ENCODE results near the gene CCDC116. TPM values are rescaled to one million over a fixed set of nuclear protein-coding genes. Genes with fewer than 3 reads are reported as not detected.

The CCDC116 gene
- total and polyA plus RNA-seq, 2 experiments from 2014 or later, result 0.14 TPM; not detected in 1

DNA sequence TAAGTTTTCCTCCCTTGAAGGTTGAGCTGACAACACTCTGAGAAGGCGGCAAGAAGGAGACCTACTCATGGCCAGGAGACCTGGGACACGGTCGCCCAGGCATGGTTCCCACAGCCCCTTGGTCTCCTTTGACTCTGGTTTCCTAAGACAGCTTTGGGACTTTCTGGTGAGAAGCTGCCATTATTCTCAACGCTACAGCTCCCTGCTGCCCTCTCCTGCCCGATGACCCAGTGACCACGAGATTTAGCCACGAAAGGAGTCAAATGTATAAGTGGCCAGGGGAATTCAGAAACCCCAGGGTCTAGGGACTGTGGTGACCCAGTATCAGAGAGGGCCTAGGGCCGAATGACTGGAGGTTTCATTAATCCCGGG, 8.8 kb downstream of the CCDC116 start:
- H3K4me1 Mint-ChIP-seq, result peaks cover 15% of the 10 kb centered on the region
- no peaks in the 10 kb centered on the region for H3K36me3 ChIP-seq (ENCODE audit: insufficient read depth)
- peak overlapping the region; percentile 90 for H3K4me3 ChIP-seq
- peaks cover 16% of the 10 kb centered on the region for H3K36me3 Mint-ChIP-seq (ENCODE audit: low read depth)
- TF ChIP-seq POLR2AphosphoS5 (IDR thresholded peaks at IDR 0.05; ENCODE audit: low read depth) (no peak), CTCF (conservative IDR thresholded peaks at IDR 0.05; ENCODE audit: low read depth in 2 of 2) (peak; percentile 58 to 72)
- H3F3A ChIP-seq (replicated peaks; ENCODE audit: low read depth), result peaks cover 13% of the 10 kb centered on the region
- peaks cover 7% of the 10 kb centered on the region; the same call in 1 of the 2 replicates for H3K4me1 ChIP-seq (ENCODE audit: insufficient read depth)
- no peaks in the 10 kb centered on the region for H3K79me2 ChIP-seq (replicated peaks; ENCODE audit: insufficient read depth)
- no peak overlapping the region for H3K27ac ChIP-seq (ENCODE audit: low read depth)
- H3K4me3 Mint-ChIP-seq, result peak overlapping the region; percentile 84
- peak; percentile 13 for ATAC-seq
- no peaks in the 10 kb centered on the region for H3K9me2 ChIP-seq (ENCODE audit: insufficient read depth)
- peak; percentile 68 for DNase-seq (ENCODE audit: low spot score)
- H2AFZ ChIP-seq, result peak overlapping the region; percentile 85
- peaks cover 20% of the 10 kb centered on the region for H3K27me3 Mint-ChIP-seq (ENCODE audit: insufficient read depth, low read depth, poor library complexity)
- peak overlapping the region; percentile 78 for H3K4me2 ChIP-seq
- peaks cover 5% of the 10 kb centered on the region; the same call in 1 of the 2 replicates for H4K20me1 ChIP-seq (replicated peaks; ENCODE audit: insufficient read depth)
- peak overlapping the region; percentile 44; the same call in 1 of the 2 replicates for H3K27ac Mint-ChIP-seq
- H3K27me3 ChIP-seq (ENCODE audit: insufficient read depth), result peaks cover 8% of the 10 kb centered on the region
- no peaks in the 10 kb centered on the region for H3K9me3 Mint-ChIP-seq

GRCh38 chr22:21641789-21642583, 9.4 kb downstream of the CCDC116 start, which contains the start of gene SDF2L1:
SDF2L1 (plus strand) TSS chr22:21642302; CDS start chr22:21642337, 35 bp downstream.
- DNase-seq (ENCODE audit: low spot score) (peak; percentile 99), ATAC-seq (peak; percentile 90)
- Mint-ChIP-seq H3K4me1 (peaks cover 17% of the 10 kb centered on the region), H3K36me3 (ENCODE audit: low read depth) (peaks cover 21% of the 10 kb centered on the region), H3K27ac (peak within 1 kb of the TSS; percentile 44; the same call in 1 of the 2 replicates), H3K4me3 (peak within 1 kb of the TSS; percentile 84), H3K9me3 (no peaks in the 10 kb centered on the region), H3K27me3 (ENCODE audit: insufficient read depth, low read depth, poor library complexity) (peaks cover 17% of the 10 kb centered on the region)
- Histone ChIP-seq H3K36me3 (ENCODE audit: insufficient read depth) (no peaks in the 10 kb centered on the region), H3F3A (replicated peaks; ENCODE audit: low read depth) (peaks cover 15% of the 10 kb centered on the region), H3K4me1 (ENCODE audit: insufficient read depth) (peaks cover 7% of the 10 kb centered on the region; the same call in 1 of the 2 replicates), H3K27ac (ENCODE audit: low read depth) (no peak within 1 kb of the TSS), H3K27me3 (ENCODE audit: insufficient read depth) (peaks cover 8% of the 10 kb centered on the region), H2AFZ (peak within 1 kb of the TSS; percentile 85), H4K20me1 (replicated peaks; ENCODE audit: insufficient read depth) (peaks cover 5% of the 10 kb centered on the region; the same call in 1 of the 2 replicates), H3K79me2 (replicated peaks; ENCODE audit: insufficient read depth) (no peaks in the 10 kb centered on the region), H3K9me2 (ENCODE audit: insufficient read depth) (no peaks in the 10 kb centered on the region), H3K4me2 (peak within 1 kb of the TSS; percentile 89), H3K4me3 (peak within 1 kb of the TSS; percentile 90)
- peak; percentile 60 for TF ChIP-seq CREB1 (CRISPR knock-in tag; IDR thresholded peaks at IDR 0.05; ENCODE audit: low read depth)
- peak; percentile 47 for TF ChIP-seq EZH2 (IDR thresholded peaks at IDR 0.05; ENCODE audit: low read depth, unreplicated experiment)
- peak; percentile 86 for TF ChIP-seq POLR2AphosphoS5 (IDR thresholded peaks at IDR 0.05; ENCODE audit: low read depth)
- TF ChIP-seq REST (IDR thresholded peaks at IDR 0.05; ENCODE audit: unreplicated experiment), result no peak

Data from GM23338 (cell line).